Activated T-cell treated with anti-CD3 and anti-CD28 coated beads, Interleukin-2, amount 50 U/mL, for 24 hours (primary cell): ENCODE results near the gene TRIO.

Experiments
- DNase-seq: peaks from one replicate; pipeline ENCODE4 v3.0.0-alpha.2; 2020
- H3K27ac Mint-ChIP-seq: 2 replicates; pipeline ENCODE4 v1.8.0; 2020; ENCODE audit warnings: mild to moderate bottlenecking, mixed read lengths
- H3K27me3 Mint-ChIP-seq: 2 replicates; pipeline ENCODE4 v1.8.0; 2020; ENCODE audit warnings: mixed read lengths
- H3K36me3 Mint-ChIP-seq: 2 replicates; pipeline ENCODE4 v1.8.0; 2020; ENCODE audit warnings: low read depth, mixed read lengths
- H3K4me1 Mint-ChIP-seq: 2 replicates; pipeline ENCODE4 v1.8.0; 2020; ENCODE audit warnings: low read depth, mixed read lengths
- H3K4me3 Mint-ChIP-seq: 2 replicates; pipeline ENCODE4 v1.8.0; 2020; ENCODE audit warnings: mild to moderate bottlenecking, moderate library complexity, mixed read lengths
- H3K9me3 Mint-ChIP-seq: 2 replicates; pipeline ENCODE4 v1.8.0; 2020; ENCODE audit warnings: mixed read lengths

TRIO gene

GRCh38 chr5:14296533-14297331 is 153.6 kb downstream of the TRIO start:
- Mint-ChIP-seq H3K9me3 (no peaks in the 10 kb centered on the region), H3K27me3 (no peaks in the 10 kb centered on the region), H3K4me1 (no peaks in the 10 kb centered on the region), H3K36me3 (no peaks in the 10 kb centered on the region), H3K4me3 (no peak overlapping the region), H3K27ac (no peak overlapping the region)
- DNase-seq, result no peak

- H3K36me3 Mint-ChIP-seq, result no peaks in the 10 kb centered on the region
Observed at GRCh38 chr5:14297697-14298096, 154.6 kb downstream of the TRIO start.

GRCh38 chr5:14298126-14298847 is 155.1 kb downstream of the TRIO start:
- H3K4me1 Mint-ChIP-seq, result no peaks in the 10 kb centered on the region
- no peak overlapping the region for H3K27ac Mint-ChIP-seq
- DNase-seq, result no peak
- H3K36me3 Mint-ChIP-seq, result no peaks in the 10 kb centered on the region
- no peak overlapping the region for H3K4me3 Mint-ChIP-seq
- no peaks in the 10 kb centered on the region for H3K9me3 Mint-ChIP-seq
- no peaks in the 10 kb centered on the region for H3K27me3 Mint-ChIP-seq

More at GRCh38 chr5:14297697-14298096, 154.6 kb downstream of the TRIO start:
- H3K27ac Mint-ChIP-seq, result no peak overlapping the region
- no peaks in the 10 kb centered on the region for H3K4me1 Mint-ChIP-seq
- no peaks in the 10 kb centered on the region for H3K9me3 Mint-ChIP-seq
- H3K4me3 Mint-ChIP-seq, result no peak overlapping the region
- no peaks in the 10 kb centered on the region for H3K27me3 Mint-ChIP-seq
- no peak for DNase-seq

GRCh38 chr5:14299666-14300065 is 156.5 kb downstream of the TRIO start:
- Mint-ChIP-seq H3K36me3 (no peaks in the 10 kb centered on the region), H3K4me3 (no peak overlapping the region), H3K27ac (no peak overlapping the region), H3K9me3 (no peaks in the 10 kb centered on the region), H3K27me3 (peaks cover 3% of the 10 kb centered on the region), H3K4me1 (no peaks in the 10 kb centered on the region)
- DNase-seq, result no peak

- H3K27me3 Mint-ChIP-seq, result peaks cover 3% of the 10 kb centered on the region
- H3K27ac Mint-ChIP-seq, result no peak overlapping the region
- no peaks in the 10 kb centered on the region for H3K36me3 Mint-ChIP-seq
- H3K4me1 Mint-ChIP-seq, result no peaks in the 10 kb centered on the region
- H3K9me3 Mint-ChIP-seq, result no peaks in the 10 kb centered on the region
- H3K4me3 Mint-ChIP-seq, result no peak overlapping the region
- no peak for DNase-seq
Observed at GRCh38 chr5:14301186-14301585, 158.0 kb downstream of the TRIO start.

GRCh38 chr5:14302330-14302729 is 159.2 kb downstream of the TRIO start:
- Mint-ChIP-seq H3K4me3 (no peak overlapping the region), H3K27me3 (peaks cover 3% of the 10 kb centered on the region), H3K36me3 (no peaks in the 10 kb centered on the region)

GRCh38 chr5:14305045-14305444 is 161.9 kb downstream of the TRIO start:
- H3K9me3 Mint-ChIP-seq, result no peaks in the 10 kb centered on the region
- DNase-seq, result no peak
- no peak overlapping the region for H3K4me3 Mint-ChIP-seq
- peaks cover 3% of the 10 kb centered on the region for H3K27me3 Mint-ChIP-seq
- H3K4me1 Mint-ChIP-seq, result no peaks in the 10 kb centered on the region
- no peak overlapping the region for H3K27ac Mint-ChIP-seq
- no peaks in the 10 kb centered on the region for H3K36me3 Mint-ChIP-seq

More at GRCh38 chr5:14302330-14302729, 159.2 kb downstream of the TRIO start:
- no peak overlapping the region for H3K27ac Mint-ChIP-seq
- H3K4me1 Mint-ChIP-seq, result no peaks in the 10 kb centered on the region
- no peaks in the 10 kb centered on the region for H3K9me3 Mint-ChIP-seq
- no peak for DNase-seq

GRCh38 chr5:14306329-14306815 is 163.2 kb downstream of the TRIO start:
- H3K36me3 Mint-ChIP-seq, result no peaks in the 10 kb centered on the region
- no peaks in the 10 kb centered on the region for H3K4me1 Mint-ChIP-seq
- H3K27ac Mint-ChIP-seq, result no peak overlapping the region
- H3K9me3 Mint-ChIP-seq, result no peaks in the 10 kb centered on the region
- H3K27me3 Mint-ChIP-seq, result peaks cover 3% of the 10 kb centered on the region
- no peak for DNase-seq
- H3K4me3 Mint-ChIP-seq, result no peak overlapping the region

- Mint-ChIP-seq H3K36me3 (no peaks in the 10 kb centered on the region), H3K4me1 (no peaks in the 10 kb centered on the region), H3K4me3 (no peak overlapping the region), H3K27ac (no peak overlapping the region), H3K27me3 (peaks cover 3% of the 10 kb centered on the region), H3K9me3 (no peaks in the 10 kb centered on the region)
- DNase-seq, result no peak
Observed at GRCh38 chr5:14308384-14309154, 165.4 kb downstream of the TRIO start.

GRCh38 chr5:14309199-14309598 is 166.1 kb downstream of the TRIO start:
- Mint-ChIP-seq H3K36me3 (no peaks in the 10 kb centered on the region), H3K4me3 (no peak overlapping the region), H3K4me1 (no peaks in the 10 kb centered on the region), H3K27ac (no peak overlapping the region), H3K9me3 (no peaks in the 10 kb centered on the region), H3K27me3 (no peaks in the 10 kb centered on the region)
- DNase-seq, result no peak

- H3K27ac Mint-ChIP-seq, result no peak overlapping the region
- H3K4me3 Mint-ChIP-seq, result no peak overlapping the region
- no peak for DNase-seq
- no peaks in the 10 kb centered on the region for H3K4me1 Mint-ChIP-seq
- no peaks in the 10 kb centered on the region for H3K9me3 Mint-ChIP-seq
- H3K27me3 Mint-ChIP-seq, result no peaks in the 10 kb centered on the region
- H3K36me3 Mint-ChIP-seq, result no peaks in the 10 kb centered on the region
Observed at GRCh38 chr5:14309878-14310531, 166.9 kb downstream of the TRIO start.

GRCh38 chr5:14310901-14311300 is 167.8 kb downstream of the TRIO start:
- H3K36me3 Mint-ChIP-seq, result no peaks in the 10 kb centered on the region
- no peaks in the 10 kb centered on the region for H3K4me1 Mint-ChIP-seq
- DNase-seq, result no peak
- no peak overlapping the region for H3K27ac Mint-ChIP-seq
- H3K27me3 Mint-ChIP-seq, result no peaks in the 10 kb centered on the region
- no peaks in the 10 kb centered on the region for H3K9me3 Mint-ChIP-seq
- no peak overlapping the region for H3K4me3 Mint-ChIP-seq

- Mint-ChIP-seq H3K9me3 (no peaks in the 10 kb centered on the region), H3K27me3 (no peaks in the 10 kb centered on the region), H3K36me3 (no peaks in the 10 kb centered on the region), H3K4me3 (no peak overlapping the region), H3K27ac (no peak overlapping the region), H3K4me1 (no peaks in the 10 kb centered on the region)
- no peak for DNase-seq
Observed at GRCh38 chr5:14313986-14314690, 171.0 kb downstream of the TRIO start.

- no peak overlapping the region for H3K4me3 Mint-ChIP-seq
- no peaks in the 10 kb centered on the region for H3K36me3 Mint-ChIP-seq
Observed at GRCh38 chr5:14316471-14316870, 173.3 kb downstream of the TRIO start.

More at GRCh38 chr5:14316471-14316870, 173.3 kb downstream of the TRIO start:
- Mint-ChIP-seq H3K27me3 (no peaks in the 10 kb centered on the region), H3K4me1 (no peaks in the 10 kb centered on the region), H3K27ac (no peak overlapping the region), H3K9me3 (no peaks in the 10 kb centered on the region)
- no peak for DNase-seq
